ENCODE data around the gene ST8SIA6.
"Not testable (repeated sequence)": the region's sequence is repeated elsewhere in the genome, so short reads cannot be mapped to it uniquely, and the experiment has no call there.

Gene ST8SIA6

DNA sequence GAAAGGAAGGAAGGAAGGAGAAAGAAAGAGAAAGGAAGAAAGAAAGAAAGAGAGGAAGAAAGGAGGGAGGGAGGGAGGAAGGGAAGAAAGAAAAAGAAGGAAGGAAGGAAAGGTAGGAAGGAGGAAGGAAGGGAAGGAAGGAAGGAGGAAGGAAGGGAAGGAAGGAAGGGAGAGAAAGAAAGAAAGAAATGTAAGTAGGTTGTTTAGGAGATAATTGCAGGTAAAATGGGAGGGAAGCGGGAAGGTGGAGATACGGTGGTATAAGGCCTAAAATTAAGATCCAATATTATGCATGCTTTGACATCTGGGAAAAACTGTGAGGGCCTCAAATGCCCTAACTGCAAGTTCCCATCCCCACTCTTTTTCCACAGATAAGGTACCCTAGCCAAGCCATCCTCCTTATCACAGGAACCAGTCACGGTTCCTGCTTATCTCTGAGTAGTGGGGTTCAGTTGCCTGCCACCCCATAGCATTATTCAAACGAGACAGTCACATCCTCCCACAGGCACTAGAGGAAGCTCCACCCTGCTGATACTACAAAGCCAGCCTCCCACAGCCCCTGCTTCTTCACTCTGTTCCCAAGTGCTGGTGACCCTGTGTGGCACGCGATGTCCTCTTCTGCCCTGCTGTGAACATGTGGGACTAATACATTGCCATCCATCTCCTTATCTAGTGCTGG is 28.7 kb downstream of the ST8SIA6 start:
- no peak for DNase-seq

DNA sequence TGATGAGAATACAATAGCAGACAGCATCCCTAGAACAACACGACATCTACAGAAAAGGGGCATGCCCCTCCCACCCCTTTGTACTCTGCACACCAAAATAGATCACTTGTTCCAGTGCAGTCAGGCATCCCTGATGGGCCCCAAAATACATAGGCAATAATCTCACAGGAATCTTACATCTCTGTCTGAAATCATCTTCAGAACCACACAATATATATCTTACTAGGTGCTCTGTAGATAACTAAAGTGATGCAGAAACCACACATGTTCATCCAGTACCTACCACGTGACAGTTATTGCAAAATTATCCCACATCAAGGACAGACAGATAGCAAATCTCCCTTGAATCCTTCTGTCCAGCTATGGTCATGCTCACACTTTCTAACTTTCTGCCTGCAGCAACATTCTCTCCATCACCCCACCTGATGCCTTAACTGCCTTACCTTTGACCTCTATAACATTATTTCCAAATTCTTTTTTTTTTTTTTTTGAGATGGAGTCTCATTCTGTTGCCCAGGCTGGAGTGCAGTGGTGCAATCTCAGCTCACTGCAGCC is 30.7 kb downstream of the ST8SIA6 start:
- DNase-seq: no peak

DNA sequence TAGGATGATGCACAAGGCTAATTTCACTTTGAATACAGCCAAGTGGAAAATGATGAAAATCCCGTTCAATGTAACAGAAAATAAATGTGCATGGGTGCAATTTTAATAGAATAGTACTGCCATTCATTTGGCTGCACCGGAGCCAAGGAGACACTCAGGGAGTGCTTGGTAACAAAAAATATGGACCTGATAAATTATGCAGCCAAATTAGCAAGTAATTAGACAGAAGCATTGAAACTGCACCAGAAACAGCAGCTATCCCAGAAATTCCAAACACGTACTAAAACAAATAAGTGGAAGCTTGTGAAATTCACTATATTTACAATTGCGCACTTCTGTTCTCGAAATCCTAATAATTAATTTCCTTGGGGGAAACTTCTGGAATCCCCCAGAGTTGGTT is 31.5 kb downstream of the ST8SIA6 start:
- DNase-seq: no peak

DNA sequence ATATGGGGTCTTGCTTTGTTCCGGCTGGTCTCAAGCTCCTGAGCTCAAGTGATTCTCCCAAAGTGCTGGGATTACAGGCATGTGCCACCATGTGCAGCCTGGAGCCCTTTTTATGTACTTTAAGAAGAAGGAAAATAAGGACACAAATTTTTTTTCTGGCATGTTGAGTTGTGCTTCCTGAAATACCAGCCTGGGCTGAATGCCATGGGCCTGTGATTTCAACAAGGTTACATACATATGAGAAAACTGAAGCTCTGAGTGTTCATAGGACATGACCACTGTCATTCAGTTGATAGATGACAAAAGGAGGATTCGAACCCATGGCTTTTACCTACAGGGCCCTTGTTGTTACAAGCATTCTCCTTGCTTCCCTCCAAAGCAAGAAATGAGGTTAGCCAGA is 36.1 kb downstream of the ST8SIA6 start:
- DNase-seq: no peak

DNA sequence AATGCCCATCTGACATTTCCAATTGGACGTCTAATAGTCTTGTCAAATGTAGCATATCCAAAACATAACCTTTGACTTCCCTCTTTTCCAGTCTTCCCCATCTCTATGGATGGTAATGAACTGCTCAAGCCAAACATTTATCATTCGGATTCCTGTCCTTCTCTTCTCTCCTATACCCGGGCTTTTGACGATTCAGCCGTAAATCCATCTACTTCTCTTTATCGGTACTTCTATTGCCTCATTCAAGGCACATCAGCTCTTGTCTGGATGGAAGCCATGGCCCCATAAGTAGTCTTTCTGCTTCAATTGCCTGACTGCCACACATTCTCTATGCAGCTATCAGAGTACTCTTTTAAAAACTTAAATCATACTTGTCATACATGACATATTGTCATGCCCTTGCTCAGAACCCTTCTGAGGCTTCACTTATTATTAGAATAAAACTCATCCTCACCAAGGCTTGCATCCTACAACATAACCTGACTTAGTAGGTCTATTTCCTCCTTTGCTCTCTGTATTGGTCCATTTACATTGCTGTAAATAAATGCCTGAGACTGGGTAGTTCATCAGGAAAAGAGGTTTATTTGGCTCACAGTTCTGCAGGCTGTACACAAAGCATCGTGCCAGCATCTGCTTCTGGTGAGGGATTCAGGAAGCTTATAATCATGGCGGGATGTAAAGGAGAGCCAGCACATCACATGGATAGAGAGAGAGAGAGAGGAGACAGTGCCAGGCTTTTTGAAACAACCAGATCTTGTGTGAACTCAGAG is 37.8 kb downstream of the ST8SIA6 start:
- DNase-seq: no peak

DNA sequence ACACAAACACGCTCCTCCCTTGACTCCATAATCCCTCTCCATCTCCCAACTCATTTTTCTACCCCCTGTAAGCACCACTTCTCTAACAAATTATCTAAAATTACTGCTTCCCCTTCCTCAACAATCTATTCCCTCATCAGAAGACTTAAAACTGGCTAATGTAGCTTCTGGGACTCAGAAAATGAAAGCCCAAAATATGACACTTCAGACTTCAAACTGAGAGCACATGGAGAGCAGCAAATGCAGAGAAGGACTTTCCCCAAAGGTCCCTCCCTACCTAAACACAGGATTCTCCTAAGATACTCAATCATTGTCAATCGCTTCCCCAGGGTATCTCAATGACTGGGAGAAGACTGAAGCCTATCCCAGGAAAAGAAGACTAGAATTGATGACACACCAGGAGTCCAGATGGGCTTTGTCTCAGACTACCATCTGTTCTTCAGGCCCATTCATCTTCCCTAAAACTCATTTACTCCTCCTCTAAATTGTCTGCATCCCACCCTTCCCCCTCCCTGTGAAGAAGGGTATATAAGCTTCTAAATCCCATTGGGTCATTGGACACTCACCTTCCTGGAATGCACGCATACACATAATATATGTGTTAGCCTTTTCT is 39.2 kb downstream of the ST8SIA6 start:
- peak; percentile 85 for DNase-seq

DNA sequence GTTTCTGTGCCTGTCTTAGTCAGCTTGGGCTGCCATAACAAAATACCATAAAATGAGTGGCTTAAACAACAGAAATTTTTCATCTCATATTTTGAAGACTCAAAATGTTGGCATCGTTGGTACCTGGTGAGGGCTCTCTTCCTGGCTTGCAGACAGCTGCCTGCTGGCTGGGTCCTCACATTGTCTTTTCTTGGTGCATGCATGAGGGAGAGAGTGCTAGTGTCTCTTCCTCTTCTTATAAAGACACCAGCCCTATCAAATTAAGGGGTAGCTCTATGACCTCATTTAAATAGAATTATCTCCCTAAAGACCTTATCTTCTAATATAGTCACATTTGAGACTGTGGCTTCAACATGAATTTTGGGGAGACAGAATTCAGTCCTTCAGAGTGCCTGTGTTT is 39.9 kb downstream of the ST8SIA6 start:
- no peak for DNase-seq

DNA sequence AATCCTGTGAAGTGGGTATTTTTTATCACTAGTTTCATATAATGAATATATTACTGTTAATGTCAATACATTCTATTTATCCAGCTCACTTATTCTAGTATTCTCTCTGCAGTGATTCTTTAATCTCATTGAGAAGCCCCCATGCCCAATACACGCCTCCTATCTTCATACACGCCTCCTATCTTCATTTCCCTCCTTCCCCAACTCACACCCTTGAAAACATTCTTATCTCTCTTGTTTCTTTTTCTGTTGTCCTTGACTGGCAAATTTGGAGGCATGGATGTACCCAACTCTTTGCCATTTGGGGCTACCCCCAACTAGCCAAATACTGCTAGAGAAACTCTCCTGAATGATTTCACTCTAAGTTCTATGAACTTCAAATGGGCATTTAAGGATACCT is 40.5 kb downstream of the ST8SIA6 start:
- DNase-seq: no peak

DNA sequence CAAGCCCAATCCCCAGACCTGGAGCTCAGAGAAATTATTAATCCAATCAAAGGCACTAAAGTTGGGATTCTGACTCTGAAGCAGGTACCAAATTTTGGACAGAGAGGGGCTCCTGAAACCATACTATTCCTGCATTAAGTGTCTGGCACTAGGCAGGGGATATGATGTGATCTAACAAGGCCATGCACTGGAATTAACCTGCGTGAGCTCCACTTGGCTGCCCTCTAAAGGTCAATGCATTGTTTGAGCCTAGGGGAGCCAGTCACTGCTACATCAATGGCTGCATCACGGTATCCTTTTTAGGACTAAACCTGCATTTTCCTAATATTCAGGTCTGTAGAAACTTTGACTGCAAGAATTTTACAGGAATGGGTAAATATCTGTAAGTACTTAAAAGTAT is 42.1 kb downstream of the ST8SIA6 start:
- peak; percentile 11 for DNase-seq

DNA sequence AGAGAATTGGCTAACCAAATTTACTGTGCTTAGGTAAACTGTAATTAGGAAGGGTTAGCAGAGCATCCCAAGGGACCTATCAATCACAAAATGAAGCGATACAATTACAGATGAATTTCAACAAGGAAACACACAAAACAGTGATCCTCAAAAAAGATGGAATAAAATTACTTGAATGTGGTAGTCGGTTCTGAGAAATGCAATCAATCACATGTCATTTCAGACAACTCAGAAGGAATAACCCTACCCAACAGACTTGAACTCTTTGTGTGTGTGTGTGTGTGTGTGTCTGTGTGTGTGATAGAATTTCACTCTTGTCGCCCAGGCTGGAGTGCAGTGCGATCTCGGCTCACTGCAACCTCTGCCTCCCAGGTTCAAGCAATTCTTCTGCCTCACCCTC is 43.5 kb downstream of the ST8SIA6 start:
- DNase-seq: no peak

DNA sequence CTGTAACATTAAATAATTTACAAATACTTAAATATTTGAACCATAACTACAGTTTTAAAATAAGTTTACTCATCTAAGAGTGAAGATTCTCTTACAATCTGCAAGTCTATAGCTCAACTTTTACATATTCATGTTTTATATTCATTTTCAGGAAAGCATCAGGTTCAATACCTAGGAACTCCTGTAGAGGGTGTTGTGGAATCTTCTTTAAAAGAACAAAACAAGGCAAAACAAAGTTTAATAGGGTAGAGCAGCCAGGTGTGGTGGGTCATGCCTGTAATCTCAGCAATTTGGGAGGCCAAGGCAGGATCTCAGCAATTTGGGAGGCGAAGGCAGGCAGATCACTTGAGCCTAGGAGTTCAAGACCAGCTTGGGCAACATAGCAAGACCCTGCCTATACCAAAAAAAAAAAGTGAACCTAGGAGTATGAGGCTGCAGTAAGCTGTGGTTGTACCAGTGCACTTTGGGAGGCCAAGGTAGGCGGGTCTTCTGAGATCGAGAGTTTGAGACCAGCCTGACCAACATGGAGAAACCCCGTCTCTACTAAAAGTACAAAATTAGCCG is 45.1 kb downstream of the ST8SIA6 start:
- peak; percentile 10 for DNase-seq

DNA sequence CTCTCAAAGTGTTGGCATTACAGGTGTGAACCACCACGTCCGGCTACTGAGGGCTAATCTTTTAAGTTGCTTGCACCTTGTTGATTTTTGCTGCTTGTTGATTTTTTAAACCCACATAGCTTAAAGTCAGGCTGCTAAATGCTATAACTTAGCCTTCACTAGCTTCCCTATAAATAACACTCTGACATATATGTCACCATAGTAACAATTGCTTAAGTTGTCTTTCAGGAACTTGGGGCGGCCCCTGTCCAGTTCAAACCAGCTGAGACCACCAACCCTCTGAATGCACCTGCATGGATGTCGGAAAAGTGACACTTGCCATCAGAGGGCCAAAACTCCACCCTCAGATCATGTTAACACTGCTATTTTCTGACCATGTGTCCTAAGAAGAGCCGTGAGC is 47.3 kb downstream of the ST8SIA6 start:
- DNase-seq: no peak

DNA sequence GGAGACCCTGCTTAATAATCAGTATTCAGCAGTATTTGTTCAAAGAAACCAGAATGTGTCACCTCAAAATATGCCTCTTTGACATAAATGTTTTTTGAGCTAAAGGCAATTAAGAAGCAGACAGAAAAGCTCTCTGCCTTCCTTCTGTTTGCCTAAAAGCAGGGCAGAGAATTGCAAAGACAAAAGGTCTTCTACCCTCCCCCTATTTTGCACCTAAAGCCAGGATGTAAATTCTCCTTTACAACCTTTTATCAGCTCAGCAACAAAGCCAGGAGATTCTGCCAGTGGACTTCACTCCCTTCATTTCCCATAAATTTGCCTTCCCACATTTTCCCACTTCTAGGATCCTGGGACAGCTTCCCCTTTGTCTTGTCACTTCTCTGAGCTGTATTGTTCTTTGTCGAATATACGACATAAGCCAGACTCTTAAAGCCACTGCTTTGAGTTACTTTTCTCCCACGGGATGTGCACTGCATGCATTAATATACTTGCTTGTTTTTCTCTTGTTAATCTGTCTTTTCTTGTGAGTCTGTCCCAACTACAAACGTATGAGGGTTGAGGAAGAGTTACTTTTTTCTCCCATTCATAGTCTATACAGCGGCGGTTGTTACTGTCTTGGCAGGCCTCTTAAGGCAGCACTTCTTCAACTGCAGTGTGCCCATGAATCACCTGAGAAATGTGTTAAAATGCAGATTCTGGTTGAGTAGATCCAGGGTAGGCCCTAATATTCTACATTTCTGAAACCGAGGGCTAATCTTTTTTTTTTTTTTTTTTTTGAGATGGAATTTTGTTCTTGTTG is 48.2 kb downstream of the ST8SIA6 start:
- DNase-seq: no peak

DNA sequence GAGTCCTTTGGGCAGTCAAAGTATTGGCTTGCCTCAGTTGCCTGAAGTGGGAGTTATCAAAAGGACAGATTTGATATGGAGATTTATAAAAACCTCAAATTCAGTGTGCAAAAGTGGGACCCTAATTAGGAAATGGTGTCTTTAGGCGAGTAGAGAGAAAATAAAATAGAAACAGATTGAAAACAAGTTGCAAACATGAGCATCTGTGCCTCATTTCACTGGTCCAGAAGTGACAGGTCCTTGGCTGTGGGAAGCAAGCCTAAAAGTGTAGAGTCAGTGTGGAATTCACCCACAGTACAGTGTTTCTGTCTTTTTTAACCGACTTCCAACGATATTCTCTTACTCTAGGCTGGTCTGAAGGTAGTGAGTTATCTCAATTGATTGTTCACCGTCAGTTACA is 51.2 kb downstream of the ST8SIA6 start:
- DNase-seq: no peak

DNA sequence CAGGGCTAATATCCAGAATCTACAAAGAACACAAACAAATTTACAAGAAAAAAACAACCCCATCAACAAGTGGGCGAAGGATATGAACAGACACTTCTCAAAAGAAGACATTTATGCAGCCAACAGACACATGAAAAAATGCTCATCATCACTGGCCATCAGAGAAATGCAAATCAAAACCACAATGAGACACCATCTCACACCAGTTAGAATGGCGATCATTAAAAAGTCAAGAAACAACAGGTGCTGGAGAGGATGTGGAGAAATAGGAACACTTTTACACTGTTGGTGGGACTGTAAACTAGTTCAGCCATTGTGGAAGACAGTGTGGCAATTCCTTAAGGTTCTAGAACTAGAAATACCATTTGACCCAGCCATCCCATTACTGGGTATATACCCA is 52.4 kb downstream of the ST8SIA6 start:
- not testable (repeated sequence) for DNase-seq

DNA sequence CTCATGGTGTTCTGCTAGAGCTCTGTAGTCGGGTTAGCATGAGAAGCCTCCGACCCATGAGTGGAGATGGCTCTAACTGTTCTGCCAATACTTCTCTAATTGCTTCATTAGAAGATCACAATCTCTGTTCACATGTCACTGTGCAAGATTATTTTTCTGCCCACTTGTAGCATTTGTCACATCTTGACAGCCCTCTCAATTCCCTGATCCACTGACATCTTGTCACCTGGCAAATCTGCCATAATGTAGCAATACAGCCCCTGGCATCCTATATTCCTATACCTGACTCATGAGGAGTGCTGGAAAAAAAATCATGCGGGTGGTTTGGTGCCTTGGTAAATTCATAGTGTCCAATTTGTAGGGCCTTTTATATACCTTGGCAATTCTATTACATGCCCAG is 58.4 kb downstream of the ST8SIA6 start:
- no peak for DNase-seq

DNA sequence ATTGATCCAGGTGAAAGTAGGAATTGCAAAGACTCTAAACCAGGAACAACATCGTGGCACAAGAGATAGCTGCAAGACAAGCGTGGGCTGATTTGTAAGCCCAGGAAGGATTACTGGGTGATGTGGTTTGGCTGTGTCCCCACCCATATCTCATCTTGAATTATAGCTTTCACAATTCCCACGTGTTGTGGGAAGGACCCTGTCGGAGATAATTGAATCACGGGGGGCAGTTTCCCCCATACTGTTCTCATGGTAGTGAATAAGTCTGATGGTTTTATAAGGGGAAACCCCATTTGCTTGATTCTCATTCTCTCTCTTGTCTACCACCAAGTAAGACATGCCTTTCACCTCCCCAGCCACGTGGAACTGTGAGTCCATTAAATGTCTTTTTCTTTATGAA is 59.5 kb downstream of the ST8SIA6 start:
- no peak for DNase-seq

DNA sequence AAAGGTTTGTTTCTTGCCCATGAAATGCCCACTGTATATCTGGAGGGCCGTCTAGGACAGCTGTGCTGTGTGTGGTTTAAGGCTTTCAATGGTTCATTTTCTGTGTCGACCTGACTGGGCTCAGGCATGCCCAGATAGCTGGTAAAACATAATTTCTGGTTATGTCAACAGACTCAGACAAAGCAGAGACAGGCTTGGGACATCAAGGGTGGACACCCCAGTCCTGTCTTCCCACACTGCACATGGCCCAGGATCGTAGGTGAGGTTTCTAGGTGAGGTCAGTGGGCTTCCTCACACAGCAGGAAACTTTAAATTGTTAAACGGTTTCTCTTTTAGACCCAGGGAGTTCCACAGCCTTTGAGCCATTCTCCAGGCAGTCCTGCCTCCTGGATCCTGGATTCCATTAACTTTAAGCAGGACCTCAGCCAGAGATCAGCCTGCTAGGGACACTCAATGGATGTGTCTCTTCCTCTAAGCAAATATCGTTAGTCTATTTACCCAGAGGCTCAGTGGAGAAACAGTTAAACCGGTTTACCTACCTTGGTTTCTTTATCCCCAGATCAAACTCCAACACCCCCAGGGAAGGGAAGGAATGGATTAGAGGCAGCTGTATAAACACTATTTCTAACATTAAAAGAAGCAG is 66.4 kb downstream of the ST8SIA6 start:
- peak; percentile 30 for DNase-seq

DNA sequence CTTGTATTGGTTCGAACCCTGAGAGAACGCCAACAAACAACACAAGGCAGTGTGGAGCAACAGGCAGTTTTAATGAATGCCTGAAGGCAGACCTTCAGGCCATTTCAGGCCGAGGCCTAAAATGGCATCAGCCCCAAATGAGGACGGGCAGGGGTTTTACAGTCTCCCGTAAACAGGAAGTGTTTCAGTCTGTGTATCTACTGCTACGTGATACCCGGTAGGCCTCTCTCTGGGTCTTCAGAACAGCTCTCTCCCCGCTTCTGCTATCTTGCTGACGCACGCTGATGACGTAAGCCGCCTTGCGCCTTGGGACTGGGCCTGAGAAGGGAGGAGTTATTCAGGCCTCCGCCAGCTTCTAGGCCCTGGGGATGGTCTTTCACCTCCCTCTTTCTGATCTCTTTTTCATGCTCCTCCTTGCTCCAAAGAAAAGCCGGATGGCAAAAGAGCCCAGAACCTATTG is 67.7 kb downstream of the ST8SIA6 start:
- DNase-seq: no peak

DNA sequence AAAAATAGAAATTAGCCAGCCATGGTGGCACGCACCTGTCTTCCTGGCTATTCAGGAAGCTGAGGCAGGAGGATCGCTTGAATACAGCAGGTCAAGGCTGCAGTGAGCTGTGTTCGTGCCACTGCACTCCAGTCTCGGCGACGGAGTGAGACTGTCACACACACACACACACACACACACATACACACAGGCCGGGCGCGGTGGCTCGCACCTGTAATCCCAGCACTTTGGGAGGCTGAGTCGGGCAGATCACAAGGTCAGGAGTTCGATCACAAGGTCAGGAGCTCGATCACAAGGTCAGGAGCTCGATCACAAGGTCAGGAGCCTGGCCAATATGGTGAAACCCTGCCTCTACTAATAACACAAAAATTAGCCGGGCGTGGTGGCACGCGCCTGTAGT is 68.4 kb downstream of the ST8SIA6 start:
- no peak for DNase-seq

DNA sequence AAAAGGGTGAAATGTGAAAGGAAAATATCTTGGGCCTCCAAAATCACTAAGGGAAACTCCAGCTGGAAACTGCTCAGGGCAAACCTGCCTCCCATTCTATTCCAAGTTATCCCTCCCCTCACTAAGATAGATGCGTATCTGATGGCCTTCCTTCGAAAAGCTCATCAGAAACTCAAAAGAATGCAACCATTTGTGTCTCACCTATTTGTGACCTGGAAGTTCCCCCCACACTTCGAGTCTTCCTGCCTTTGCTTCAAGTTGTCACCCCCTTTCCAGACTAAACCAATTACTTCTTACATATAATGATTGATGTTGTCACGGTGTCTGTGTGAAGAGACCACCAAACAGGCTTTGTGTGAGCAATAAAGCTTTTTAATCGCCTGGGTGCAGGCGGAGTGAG is 69.3 kb downstream of the ST8SIA6 start:
- peak; percentile 3 for DNase-seq
